Gastroesophageal sphincter (tissue), 3 donors: Measurements from ENCODE around the gene CYP26C1.

Experiments used
- CTCF ChIP-seq, 4 experiments: fragments of 200-600 bp in 2 of 4; fragments of 450-650 bp in 2 of 4; sonication (generic) in 1 of 4; IDR thresholded peaks; one replicate each; pipeline ENCODE4 v1.5.1; 2017 to 2019; ENCODE audit warnings: antibody characterized with exemption in 4 of 4, mild to moderate bottlenecking in 2 of 4, moderate library complexity in 2 of 4
- POLR2A ChIP-seq, 2 donors: fragments of 450-650 bp; IDR thresholded peaks; one replicate each; pipeline ENCODE4 v1.6.1; 2017; ENCODE audit warnings: antibody characterized with exemption in 2 of 2, mild to moderate bottlenecking in 2 of 2, moderate library complexity in 1 of 2

GRCh38 chr10:93069245-93069561 lies 8.6 kb downstream of the CYP26C1 start:
- TF ChIP-seq POLR2A (IDR thresholded peaks at IDR 0.05) (no peak), CTCF (IDR thresholded peaks at IDR 0.05) (no peak)
